Mucosa of descending colon (tissue), 3 donors: ENCODE results near the gene KCTD16. TPM values are rescaled to one million over a fixed set of nuclear protein-coding genes. Genes with fewer than 3 reads are reported as not detected.

Experiments
- ATAC-seq: fragments of 200-7000 bp; cut with Tn5 transposase; one replicate; pipeline ENCODE4 v1.9.1; 2020; ENCODE audit warnings: mild to moderate bottlenecking, moderate library complexity
- DNase-seq, 3 donors: peaks; one replicate each; pipeline ENCODE4 v3.0.0-alpha.2; 2020
- H3K36me3 ChIP-seq: fragments of 200-600 bp; one replicate; pipeline ENCODE4 v1.8.0; 2021; ENCODE audit warnings: low read depth, mild to moderate bottlenecking
- H3K4me1 ChIP-seq: fragments of 200-600 bp; one replicate; pipeline ENCODE4 v1.8.0; 2021; ENCODE audit warnings: low read depth, mild to moderate bottlenecking
- H3K4me3 ChIP-seq: fragments of 200-600 bp; one replicate; pipeline ENCODE4 v1.8.0; 2021; ENCODE audit warnings: mild to moderate bottlenecking
- H3K9me3 ChIP-seq: fragments of 200-600 bp; one replicate; pipeline ENCODE4 v1.8.0; 2021; ENCODE audit warnings: mild to moderate bottlenecking
- CTCF ChIP-seq: fragments of 200-600 bp; IDR thresholded peaks from one replicate; pipeline ENCODE4 v1.8.0; 2022; ENCODE audit warnings: antibody characterized with exemption, mild to moderate bottlenecking
- intact Hi-C, 2 donors: fragments of 100-400 bp; cut with DNase I in 1 of 2; cut with micrococcal nuclease in 1 of 2; formaldehyde crosslinking; loops; one replicate each; pipeline versions ENCODE4 v1.11.0 to v1.11.1; 2022; cut with DNase I, micrococcal nuclease
- total RNA-seq, 3 donors: library from RNA; stranded (reverse); fragmentation: NEBNext Ultra II Directional in 2 of 3; extraction: Animal tissue kit (Norgen Biotek cat#: 25700) in 2 of 3; gene quantifications; one replicate each; pipeline versions ENCODE4 v1.2.1 to v1.2.4, GENCODE V29; 2021 to 2023
- donor health status: DM: no; HTN: no; CAD: no; lungs with moderate emphysema.
- donor health status: DM: no; HTN: no; CAD: no.
- donor health status: DM: no; HTN: yes; CAD: no.

KCTD16 gene
- total RNA-seq, 3 donors from 2014 or later, result 0.07 to 0.22 (median 0.12) TPM

GRCh38 chr5:144162686-144163085 is 8.0 kb upstream of the KCTD16 start:
- intact Hi-C loops, result no loop called here
- no peak for ATAC-seq
- no peak for TF ChIP-seq CTCF

GRCh38 chr5:144166696-144167095 is 4.0 kb upstream of the KCTD16 start:
- peaks cover 8% of the 10 kb centered on the region for H3K4me1 ChIP-seq
- H3K36me3 ChIP-seq, result no peaks in the 10 kb centered on the region
- ATAC-seq (no peak), DNase-seq (no peak)
- TF ChIP-seq CTCF, result no peak
- H3K9me3 ChIP-seq, result no peaks in the 10 kb centered on the region
- no peak overlapping the region for H3K4me3 ChIP-seq
- intact Hi-C loops, result no loop called here

More at GRCh38 chr5:144162686-144163085, 8.0 kb upstream of the KCTD16 start:
- no peak for DNase-seq
- Histone ChIP-seq H3K9me3 (no peaks in the 10 kb centered on the region), H3K36me3 (no peaks in the 10 kb centered on the region), H3K4me1 (no peaks in the 10 kb centered on the region), H3K4me3 (no peak overlapping the region)

- intact Hi-C loops, result no loop called here
Observed at GRCh38 chr5:144167998-144168397, 2.7 kb upstream of the KCTD16 start.

GRCh38 chr5:144169904-144170275 is 783 bp upstream of the KCTD16 start:
- ATAC-seq, result no peak
- no peak for DNase-seq
- TF ChIP-seq CTCF, result no peak

More at GRCh38 chr5:144167998-144168397, 2.7 kb upstream of the KCTD16 start:
- Histone ChIP-seq H3K4me3 (no peak overlapping the region), H3K4me1 (peaks cover 8% of the 10 kb centered on the region), H3K36me3 (no peaks in the 10 kb centered on the region), H3K9me3 (no peaks in the 10 kb centered on the region)
- DNase-seq, result no peak
- ATAC-seq, result no peak
- TF ChIP-seq CTCF, result no peak

GRCh38 chr5:144173766-144174165 is 3.1 kb downstream of the KCTD16 start:
- intact Hi-C loops, result no loop called here
- H3K4me3 ChIP-seq, result no peak overlapping the region
- no peaks in the 10 kb centered on the region for H3K36me3 ChIP-seq
- H3K4me1 ChIP-seq, result peaks cover 8% of the 10 kb centered on the region
- H3K9me3 ChIP-seq, result no peaks in the 10 kb centered on the region
- DNase-seq (no peak), ATAC-seq (no peak)
- no peak for TF ChIP-seq CTCF

More at GRCh38 chr5:144169904-144170275, 783 bp upstream of the KCTD16 start:
- Histone ChIP-seq H3K4me3 (peak overlapping the region; percentile 62), H3K9me3 (no peaks in the 10 kb centered on the region), H3K4me1 (peaks cover 8% of the 10 kb centered on the region), H3K36me3 (no peaks in the 10 kb centered on the region)
- intact Hi-C loops, result no loop called here

GRCh38 chr5:144177548-144177947 is 6.9 kb downstream of the KCTD16 start:
- no peak for TF ChIP-seq CTCF
- intact Hi-C loops, result no loop called here

More at GRCh38 chr5:144177548-144177947, 6.9 kb downstream of the KCTD16 start:
- no peaks in the 10 kb centered on the region for H3K36me3 ChIP-seq
- H3K4me1 ChIP-seq, result no peaks in the 10 kb centered on the region
- ATAC-seq (no peak), DNase-seq (no peak)
- H3K4me3 ChIP-seq, result no peak overlapping the region
- H3K9me3 ChIP-seq, result no peaks in the 10 kb centered on the region
